GM19468 (cell line): ENCODE measurements around the gene RNF214.
A peak's percentile ranks its signal among the peaks of the same experiment; 100 is the strongest.
"Not testable (repeated sequence)": the region's sequence is repeated elsewhere in the genome, so short reads cannot be mapped to it uniquely, and the experiment has no call there.

Experiments
- ATAC-seq: cut with Tn5 transposase; IDR thresholded peaks from one replicate; pipeline ENCODE4 v1.9.1; 2021; ENCODE audit warnings: mild to moderate bottlenecking, moderate library complexity, moderate number of reproducible peaks; ENCODE audit not compliant: unreplicated experiment; ENCODE audit errors: extremely low read depth

Gene RNF214

DNA sequence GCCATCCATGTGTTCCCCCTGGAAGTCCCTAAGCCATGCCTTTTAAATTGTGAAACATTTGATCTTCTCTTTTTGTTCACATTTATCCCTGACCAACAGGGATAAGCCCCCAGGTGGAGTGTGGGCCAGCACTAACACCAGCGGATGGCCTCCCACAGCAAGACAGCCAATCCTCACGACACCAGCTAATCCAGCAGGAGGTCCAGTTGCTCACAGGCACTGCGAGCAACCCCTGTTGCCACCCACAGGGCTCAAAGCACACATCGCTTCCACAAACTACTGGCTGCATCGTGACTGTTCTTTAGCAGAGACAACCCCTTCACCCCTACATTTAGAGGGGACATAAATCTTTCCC is 2.6 kb upstream of the RNF214 start:
- no peak for ATAC-seq

DNA sequence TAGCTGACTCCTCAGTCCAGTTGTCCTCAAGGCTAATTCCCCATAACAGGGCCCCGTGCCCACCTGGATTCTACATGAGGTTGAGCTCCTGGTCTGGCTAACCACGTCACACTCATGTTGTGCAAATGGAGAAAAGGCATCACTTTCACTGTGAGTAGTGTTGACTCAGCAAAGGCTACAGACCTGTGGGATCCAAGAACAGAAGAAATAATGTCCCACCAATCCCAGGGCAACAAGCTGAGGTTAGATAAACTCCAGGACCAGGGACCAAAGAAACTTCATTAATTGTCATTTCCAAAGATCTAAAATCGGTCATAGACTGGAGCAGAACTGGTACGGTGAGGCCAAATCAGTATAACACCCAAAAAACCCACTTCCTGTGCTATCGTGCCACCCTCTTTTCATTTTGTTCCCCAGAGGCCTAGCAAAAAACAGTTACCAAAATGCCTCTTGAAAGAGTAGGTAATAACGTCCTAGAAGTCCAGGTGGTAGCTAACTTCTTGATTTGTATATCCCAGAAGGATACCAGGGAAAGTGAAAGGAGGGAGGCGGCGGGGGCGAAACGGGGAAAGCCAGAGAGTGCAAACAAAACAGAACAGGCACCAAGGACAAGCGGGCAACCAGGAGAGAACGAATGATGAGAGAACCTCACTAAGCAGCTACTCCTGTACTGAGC is 2.0 kb upstream of the RNF214 start:
- ATAC-seq, result no peak

DNA sequence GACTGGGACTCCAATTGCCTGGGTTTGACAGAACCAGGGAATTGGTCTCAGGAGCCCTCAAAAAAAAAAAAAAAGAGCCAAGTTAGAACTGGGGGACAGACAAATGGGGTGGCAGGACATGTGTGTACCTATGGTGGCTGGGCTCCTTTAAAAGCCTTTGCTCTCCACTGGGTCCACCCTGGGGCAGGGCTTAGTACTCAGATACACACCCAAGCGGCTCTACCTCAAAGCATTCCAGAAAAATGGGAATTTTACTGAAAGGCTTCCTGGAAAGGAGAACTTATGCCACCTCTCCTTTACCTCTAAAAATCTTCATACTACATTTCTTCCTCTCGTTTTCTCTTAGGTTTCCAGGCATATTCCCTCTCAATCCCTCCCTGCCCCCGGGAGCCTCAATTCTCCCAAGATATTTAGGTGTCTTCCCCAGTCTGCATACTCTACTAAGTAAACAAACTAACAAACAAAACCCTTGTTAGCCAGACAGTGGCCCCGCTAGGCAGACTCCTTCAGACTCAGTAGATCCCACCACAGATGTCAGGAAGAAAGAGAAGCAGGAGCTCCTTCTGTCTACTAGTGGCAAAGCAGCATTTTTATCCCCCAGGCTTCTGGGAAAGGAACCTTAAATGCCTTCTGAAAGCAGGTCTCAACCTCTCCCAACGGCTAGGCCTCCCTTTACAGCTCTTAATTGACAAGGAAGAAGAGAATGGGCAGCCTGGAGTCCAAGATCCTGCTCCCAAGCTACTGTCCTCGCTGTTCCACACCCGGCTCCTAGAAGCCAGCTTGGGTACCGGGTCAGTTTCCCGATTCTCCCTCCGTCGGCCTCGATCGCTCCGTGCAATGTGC is 1.3 kb upstream of the RNF214 start:
- ATAC-seq, result no peak

DNA sequence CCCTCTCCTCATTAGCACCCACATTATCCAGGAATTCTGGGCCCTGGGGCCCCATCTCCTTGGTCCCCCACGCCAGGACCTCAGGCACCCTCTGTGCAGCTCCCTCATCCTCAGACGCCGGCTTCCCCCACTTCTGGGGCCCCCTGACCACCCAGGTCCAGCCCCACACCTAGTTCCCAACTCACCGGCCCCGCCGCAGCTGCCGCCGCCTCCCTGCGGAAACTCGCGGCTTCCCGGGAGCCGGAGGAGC is 704 bp upstream of the RNF214 start, which contains the start of gene PCSK7:
Gene PCSK7 (minus strand): TSS at position 232 of the 250 bp plus-strand sequence. CDS start 2,229 bp downstream, outside the sequence.
- peak; percentile 22 for ATAC-seq

DNA sequence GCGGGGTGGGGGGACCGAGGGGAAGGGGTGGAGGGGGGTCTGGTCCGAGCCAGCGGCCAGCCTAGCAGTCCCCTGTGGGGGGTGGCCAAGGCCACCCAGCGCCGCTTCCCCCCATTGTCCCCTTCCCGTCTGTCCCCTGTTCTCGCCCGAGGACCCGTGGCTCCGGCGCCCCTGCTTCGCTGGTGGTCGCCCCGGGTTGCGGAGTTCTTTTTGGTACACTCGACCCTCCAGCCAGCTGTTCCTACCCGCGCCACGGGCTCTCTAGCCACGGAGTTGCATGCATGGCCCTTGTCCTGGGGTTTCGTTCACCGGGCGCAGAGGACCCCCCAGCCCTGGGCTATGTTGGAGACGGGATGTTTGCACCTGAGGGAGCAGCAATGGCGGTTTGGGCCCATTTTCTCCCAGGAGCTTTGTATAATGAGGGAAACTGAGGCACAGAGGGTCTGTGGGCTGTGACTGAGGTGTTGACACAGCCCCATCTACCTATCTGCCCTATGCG is 489 bp downstream of the RNF214 start:
- no peak for ATAC-seq

DNA sequence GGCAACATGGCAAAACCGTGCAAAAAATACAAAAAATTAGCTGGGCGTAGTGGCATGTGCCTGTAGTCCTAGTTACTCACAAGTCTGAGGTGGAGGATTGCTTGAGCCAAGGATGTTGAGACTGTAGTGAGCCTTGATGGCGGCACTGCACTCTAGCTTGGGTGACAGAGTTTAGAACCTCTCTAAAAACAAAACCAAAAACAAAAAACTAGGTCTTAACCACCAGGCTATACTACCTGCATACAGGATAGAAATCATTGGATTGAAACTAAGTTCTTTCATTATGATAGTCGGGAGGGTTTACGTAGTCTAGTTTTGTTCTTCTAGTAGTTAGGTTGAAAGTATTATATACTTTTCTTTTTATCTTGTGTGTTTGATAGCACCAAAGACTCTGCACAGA is 5.8 kb downstream of the RNF214 start:
- no peak for ATAC-seq

DNA sequence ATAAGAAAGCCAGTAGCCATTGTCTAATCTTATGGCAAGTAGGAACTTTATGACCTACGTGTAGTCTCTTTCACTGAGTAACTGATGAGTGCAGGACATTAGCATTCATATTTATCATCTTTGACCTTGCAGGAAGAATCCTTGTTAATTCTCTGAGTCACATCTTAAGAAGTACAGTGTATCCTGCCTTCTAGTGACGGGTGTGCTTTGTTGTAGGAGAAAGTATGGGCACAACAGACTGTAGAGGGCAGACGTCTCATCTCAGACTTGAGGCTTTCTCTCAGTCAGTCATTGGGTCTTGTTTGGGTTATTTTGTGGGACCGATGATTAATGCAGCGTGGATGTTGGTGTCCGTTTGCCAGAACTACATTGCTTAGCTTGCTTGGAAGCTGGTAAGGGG is 6.8 kb downstream of the RNF214 start:
- ATAC-seq, result no peak

DNA sequence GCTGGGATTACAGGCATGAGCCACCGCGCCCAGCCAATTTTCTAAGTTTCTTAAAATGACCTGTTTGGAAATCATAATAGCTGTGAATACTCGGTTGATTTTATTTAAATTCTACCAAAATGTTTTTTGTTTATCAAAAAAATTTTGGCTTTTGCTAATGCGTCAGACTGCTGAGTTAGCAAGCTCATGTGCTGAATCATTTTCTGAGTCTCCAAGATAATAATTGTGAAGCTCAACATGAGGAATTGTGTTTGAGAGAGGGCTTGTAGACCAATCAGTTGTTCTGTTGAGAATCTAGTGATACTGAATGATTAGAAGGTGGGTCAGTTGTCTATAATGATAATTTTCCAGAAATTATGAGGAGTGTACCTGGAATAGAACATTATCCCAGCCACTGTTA is 15.9 kb downstream of the RNF214 start:
- ATAC-seq, result no peak

DNA sequence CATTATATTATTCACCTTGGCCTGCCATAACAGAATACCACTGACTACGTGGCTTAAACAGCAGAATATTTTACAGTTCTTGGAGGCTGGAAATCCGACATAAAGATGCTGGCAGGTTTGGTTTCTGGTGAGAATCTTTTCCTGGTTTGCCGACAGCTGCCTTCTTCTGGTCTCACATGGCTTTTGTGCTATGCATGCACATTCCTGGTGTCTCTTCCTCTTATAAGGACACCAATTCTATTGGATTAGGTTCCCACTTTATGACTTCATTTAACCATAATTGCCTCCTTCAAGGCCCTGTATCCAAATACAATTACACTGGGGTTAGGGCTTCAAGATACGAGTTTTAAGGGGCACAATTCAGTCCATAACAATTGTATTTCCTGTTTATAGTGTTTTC is 17.1 kb downstream of the RNF214 start:
- ATAC-seq, result no peak

DNA sequence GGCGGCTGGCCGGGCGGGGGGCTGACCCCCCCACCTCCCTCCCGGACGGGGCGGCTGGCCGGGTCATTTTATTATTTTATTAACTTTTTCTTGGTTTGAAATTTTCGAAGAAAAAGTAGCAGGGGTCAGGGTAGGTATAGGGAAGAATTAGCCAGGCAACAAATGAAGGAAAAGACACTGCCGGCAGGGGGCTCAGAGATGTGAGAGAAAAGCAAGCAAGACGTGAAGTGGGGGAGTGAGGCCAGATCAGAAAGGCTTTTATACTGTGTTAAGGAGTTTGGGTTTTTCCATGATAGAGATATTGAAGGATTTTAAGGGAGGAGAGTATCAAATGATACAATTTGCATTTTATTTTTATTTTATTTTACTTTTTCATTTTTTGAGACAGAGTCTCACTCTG is 19.0 kb downstream of the RNF214 start:
- no peak for ATAC-seq

DNA sequence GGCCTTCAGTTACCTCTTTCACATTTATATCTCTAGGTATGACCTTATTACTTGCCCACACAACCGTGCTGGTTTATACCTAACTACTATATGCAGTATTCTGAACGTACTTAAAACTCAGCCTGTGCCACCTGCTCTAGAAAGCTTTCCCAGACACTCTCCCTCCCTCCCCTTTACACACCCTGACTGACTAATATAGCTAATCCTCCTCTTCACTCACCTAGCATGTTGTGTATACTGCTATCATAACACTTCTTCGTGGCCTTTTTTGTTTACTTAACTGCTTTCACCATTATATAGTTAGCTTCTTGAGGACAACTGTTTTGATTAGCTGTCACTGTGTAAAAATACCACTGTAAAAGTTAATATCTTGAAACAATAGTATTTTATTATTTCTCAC is 23.5 kb downstream of the RNF214 start:
- no peak for ATAC-seq

DNA sequence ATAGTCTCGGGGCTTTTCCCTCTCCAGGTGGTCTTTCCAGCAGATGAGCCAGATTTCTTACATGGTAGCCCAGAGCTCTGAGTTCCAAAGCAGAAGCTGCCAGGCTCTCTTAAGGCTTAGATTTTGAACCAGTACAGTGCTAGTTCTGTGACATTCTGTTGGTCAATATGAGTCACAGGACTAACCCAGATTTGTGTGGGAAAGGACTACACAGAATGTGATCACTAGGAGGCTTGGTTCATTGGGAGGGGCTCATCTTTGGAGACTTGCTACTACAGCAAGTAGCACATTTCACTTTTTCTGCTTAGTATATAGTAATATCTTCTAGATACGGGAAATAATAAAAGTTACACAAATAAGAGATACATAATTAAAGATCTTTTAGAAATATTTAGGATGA is 24.1 kb downstream of the RNF214 start:
- no peak for ATAC-seq

DNA sequence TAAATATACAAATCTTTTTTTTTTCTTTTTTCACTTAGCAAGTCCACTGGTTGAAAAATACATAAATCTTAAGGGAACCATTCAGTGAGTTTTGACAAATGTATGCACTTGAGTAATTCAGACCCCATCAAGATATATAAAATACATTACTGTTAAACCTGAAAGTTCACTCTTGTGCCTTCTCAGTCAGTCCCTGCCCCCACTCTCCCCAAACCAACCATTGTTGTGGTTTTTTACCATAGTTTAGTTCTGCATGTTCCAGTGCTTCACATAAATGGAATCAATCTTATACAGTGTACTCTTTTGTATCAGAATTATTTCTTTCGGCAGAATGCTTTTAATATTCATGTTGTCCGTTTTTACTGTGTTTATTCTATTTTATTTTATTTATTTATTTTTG is 26.1 kb downstream of the RNF214 start:
- ATAC-seq, result no peak

DNA sequence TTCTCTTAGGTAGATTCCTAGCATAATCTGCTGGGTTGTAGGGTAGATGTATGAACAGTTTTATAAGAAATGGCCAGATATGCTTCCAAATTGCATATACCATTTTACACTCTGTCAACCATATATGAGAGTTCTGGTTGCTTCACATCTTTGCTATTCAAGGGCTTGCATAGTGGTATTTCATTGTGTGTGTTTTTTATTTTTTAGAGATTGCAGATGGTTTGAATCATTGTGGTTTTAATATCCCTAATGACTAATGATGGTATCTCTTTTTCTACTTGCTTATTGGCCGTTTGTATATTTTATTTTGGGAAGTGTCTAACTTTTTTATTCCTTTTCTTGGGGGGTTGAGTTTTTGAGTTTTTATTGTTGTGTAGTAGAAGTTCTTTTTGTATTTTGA is 26.9 kb downstream of the RNF214 start:
- no peak for ATAC-seq

DNA sequence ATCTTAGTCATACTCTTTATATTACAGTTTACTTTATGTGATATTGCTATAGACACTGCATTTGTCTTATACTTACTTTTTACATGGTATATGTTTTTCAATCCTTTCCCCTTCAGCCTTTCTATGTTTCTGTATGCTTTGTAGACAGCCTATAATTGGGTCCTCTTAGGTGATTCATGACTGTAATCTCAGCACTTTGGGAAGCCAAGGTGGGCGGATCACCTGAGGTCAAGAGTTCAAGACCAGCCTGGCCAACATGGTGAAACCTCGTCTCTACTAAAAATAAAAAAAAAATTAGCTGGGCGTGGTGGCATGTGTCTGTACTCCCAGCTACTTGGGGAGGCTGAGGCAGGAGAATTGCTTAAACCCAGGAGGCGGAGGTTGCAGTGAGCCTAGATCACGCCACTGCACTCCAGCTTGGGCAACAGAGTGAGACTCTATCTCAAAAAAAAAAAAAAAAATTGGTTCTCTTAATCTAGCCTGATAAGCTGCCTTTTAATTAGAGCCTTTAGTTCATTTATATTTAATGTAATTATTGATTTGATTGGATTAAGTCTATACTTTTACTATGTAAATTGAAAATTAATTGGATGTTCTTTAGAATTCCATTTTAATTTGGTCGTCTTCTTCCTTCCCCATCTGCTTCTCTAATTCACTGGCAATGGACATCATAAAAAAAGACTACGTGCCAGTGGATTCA is 32.3 kb downstream of the RNF214 start:
- ATAC-seq, result not testable (repeated sequence)

DNA sequence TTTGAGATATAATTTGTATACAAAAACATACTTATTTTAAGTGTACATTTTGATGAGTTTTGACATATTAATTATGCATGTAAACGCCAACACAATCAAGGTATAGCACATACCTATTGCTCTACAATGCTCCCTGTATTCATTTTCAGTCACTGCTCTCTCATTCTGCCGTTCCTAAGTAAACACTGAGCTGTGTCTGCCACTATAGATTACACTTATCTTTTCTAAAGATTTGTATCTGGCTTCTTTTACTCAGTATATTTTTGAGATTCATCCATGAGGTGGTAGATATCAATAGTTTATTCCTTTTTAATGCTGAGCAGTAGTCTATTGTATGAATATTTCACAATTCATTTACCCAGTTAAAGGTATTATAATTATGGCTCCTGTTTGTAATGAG is 33.3 kb downstream of the RNF214 start:
- ATAC-seq, result no peak

DNA sequence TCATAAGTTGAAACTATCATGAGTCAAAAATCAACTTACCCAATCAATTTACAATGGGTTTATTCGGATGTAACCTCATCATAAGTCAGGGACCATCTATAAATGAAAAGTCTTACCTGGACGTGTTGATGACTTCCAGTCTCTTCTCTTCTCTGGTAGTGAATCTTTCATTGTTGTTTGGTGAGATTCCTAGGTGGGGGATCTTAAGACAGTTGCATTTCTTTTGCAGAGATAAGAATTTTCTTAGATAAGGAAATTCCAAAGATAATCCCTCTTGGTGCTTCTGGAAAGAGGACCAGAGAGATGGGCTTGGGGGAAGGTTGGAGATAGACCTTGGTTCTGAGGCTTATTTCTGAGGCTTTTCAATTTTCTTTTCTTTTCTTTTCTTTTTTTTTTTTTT is 37.4 kb downstream of the RNF214 start:
- no peak for ATAC-seq

DNA sequence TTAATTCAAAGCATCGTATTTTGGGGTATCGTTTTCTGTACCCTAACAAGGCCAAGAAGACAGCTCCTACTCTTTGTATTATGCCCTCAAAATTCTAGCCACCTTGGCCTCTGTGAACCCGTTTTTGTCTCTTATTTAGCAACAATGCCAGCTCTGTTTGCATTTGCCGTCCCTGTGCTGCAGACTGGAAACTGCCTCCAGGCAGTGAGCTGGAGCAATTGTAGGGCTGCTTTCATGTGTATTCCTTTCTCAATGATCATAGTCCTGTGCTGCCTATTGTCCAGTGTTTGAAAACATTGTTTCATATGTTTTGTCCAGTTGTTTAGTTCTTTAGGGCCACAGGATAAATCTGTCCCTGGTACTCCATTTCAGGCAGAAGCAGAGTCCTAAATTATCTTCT is 38.7 kb downstream of the RNF214 start:
- ATAC-seq, result no peak

DNA sequence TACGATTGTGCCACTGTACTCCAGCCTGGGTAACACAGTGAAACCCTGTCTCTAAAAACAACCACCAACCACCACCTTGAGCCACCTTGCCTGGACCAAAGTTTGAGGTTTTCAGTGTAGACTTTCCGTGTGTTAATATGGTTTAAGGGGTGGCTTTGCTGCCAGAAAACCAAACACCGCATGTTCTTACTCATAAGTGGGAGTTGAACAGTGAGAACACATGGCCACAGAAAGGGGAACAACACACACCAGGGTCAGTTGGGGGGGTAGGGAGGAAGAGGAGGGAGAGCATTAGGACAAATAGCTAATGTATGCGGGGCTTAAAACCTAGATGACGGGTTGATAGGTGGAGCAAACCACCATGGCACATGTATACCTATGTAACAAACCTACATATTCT is 39.7 kb downstream of the RNF214 start:
- ATAC-seq, result not testable (repeated sequence)

DNA sequence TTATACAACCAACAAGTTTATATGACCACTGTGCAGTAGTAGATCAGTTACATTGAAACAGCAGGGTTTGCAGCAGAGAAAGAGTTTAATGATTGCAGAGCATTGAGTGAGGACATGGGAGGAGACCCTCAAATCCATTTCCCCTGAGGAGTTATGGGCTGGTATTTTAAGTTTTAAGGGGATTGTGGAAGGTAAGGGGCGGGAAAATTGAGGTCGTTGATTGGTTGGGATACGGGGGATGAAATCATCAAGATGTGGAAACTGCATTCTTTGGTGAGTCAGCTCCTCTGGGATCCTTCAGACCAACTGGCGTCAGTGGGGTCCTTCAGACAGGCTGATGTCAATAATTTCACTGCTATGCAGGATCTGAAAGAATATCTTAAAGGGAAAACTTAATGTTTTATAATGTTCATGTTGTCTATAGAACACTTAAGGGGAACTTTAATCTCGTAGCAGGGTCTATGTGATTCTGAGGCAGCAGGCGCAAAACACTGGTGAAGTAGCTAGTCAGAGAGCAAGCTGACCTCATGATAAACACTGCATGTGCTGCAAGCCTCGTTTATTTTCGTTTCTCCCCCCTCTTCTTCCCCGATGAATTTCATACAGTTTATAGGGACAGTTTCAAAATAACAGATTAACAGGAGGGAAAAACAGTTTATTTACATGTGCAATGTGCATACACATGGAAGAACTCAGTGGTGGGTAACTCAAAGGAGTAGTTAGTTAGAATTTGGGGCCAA is 41.2 kb downstream of the RNF214 start:
- ATAC-seq, result no peak

DNA sequence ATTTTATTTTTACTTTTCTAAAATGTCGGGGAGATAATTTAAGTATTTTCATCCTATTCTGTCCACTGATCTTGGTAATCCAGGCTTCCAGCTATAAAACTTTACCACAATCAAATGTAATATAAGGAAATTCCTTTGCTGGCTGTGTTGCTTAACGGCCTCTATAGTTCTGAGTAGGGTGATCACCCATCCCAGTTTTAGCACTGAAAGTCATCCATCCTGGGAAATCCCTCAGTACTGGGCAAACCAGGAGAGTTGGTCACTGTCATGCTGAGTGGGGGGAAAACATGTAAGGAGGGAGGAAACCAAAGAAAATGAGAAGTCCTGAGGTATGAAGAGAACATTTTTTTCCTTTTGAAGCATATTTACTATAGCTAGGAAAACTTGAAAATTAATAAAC is 45.9 kb downstream of the RNF214 start:
- no peak for ATAC-seq
